ENCODE results near the gene LRRC58.

Gene LRRC58

DNA sequence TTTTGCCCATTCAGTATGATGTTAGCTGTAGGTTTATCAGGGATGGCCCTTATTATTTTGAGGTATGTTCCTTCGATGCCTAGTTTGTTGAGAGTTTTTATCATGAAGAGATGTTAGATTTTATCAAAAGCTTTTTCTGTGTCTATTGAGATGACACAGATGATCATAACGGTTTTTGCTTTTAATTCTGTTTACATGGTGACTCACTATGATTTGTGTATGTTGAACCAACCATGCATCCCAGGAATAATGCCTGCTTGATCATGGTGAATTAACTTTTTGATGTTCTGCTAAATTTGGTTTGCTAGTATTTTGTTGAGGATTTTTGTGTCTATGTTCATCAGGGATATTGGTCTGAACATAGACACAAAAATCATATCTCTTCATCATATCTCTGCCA, 72.4 kb downstream of the LRRC58 start:
- no peak for DNase-seq (ENCODE audit: low read depth)

DNA sequence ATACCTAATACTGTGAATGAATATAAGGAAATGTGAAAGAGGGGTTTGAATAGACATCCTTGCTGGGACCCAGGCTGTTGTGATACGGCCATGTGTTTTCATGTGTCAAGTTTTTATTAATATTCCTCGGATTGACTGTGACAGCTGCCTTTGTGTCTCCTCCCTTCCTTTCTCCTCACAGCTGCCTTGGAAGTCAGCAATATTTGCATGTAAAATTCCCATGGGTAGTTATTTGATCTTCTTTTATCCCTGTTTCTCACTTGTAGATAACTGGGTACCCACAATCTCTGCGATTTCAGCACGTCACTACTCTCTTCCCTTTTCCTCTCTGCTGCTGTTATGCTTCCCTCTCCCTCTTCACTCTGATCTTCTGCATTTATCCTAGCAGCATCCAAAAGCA, 73.5 kb downstream of the LRRC58 start:
- no peak for DNase-seq (ENCODE audit: low read depth)

DNA sequence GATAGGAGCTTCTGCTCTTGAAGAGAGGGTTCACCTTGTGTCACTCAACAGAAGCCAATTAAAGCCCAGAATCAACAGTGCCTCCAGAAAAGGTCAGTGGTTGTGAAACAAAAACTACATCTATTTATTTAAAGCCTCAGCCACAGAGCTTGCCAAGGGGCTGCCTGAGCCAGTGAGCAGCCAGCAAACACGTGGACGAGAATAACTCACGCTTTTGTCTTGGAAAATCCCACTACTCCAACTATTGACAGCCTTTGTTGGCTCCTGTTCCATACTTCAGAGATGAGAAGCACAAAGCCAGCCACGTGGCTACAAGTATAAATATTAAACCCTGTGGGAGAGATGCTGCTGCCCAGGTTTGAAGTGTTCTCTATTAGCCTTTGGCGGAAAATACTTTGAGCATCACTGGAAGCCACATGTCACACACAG, 74.4 kb downstream of the LRRC58 start:
- DNase-seq (ENCODE audit: low read depth), result no peak
